Measurements from ENCODE around the gene UNC13A.

- TF ChIP-seq POLR2AphosphoS5 (IDR thresholded peaks at IDR 0.05; ENCODE audit: low read depth) (no peak), REST (IDR thresholded peaks at IDR 0.05; ENCODE audit: insufficient replicate concordance, low read depth) (no peak)
These were observed 72.1 kb downstream of the UNC13A start for GRCh38 chr19:17615889-17616685.

Data from HL-60 (cell line).